Neural progenitor cell (in vitro differentiated cells): ENCODE data around the gene PPP2R2D. TPM values are rescaled to one million over a fixed set of nuclear protein-coding genes. Genes with fewer than 3 reads are reported as not detected.

Source experiments
- DNase-seq: peaks from one replicate; pipeline ENCODE4 v3.0.0-alpha.2; 2016; ENCODE audit warnings: low spot score
- H2AFZ ChIP-seq: fragments of 200-600 bp; sonication (generic); replicated peaks from 2 replicates; pipeline ENCODE4 v1.6.1; 2016; ENCODE audit warnings: antibody characterized with exemption
- H3F3A ChIP-seq: fragments of 200-600 bp; sonication (generic); 2 replicates; pipeline ENCODE4 v1.6.1; 2016; ENCODE audit warnings: antibody characterized with exemption, low read depth
- H3K27ac ChIP-seq: fragments of 200-600 bp; sonication (generic); 2 replicates; pipeline ENCODE4 v1.5.1; 2016; ENCODE audit warnings: mild to moderate bottlenecking
- H3K27me3 ChIP-seq: fragments of 200-600 bp; sonication (generic); 2 replicates; pipeline ENCODE4 v1.6.1; 2016; ENCODE audit warnings: mild to moderate bottlenecking, moderate library complexity
- H3K36me3 ChIP-seq: fragments of 200-600 bp; sonication (generic); 2 replicates; pipeline ENCODE4 v1.5.1; 2016
- H3K4me1 ChIP-seq: fragments of 200-600 bp; sonication (generic); 2 replicates; pipeline ENCODE4 v1.6.1; 2016; ENCODE audit warnings: mixed run types
- H3K4me2 ChIP-seq: fragments of 200-600 bp; sonication (generic); 2 replicates; pipeline ENCODE4 v1.6.1; 2016
- H3K4me3 ChIP-seq: fragments of 200-600 bp; sonication (generic); 2 replicates; pipeline ENCODE4 v1.5.1; 2016
- H3K79me2 ChIP-seq: fragments of 200-600 bp; sonication (generic); 2 replicates; pipeline ENCODE4 v1.6.1; 2016; ENCODE audit warnings: low read depth
- H3K9ac ChIP-seq: fragments of 200-600 bp; sonication (generic); 2 replicates; pipeline ENCODE4 v1.6.1; 2016
- H3K9me3 ChIP-seq: fragments of 200-600 bp; sonication (generic); 2 replicates; pipeline ENCODE4 v1.5.1; 2016; ENCODE audit warnings: low read depth
- H4K20me1 ChIP-seq: fragments of 200-600 bp; sonication (generic); 2 replicates; pipeline ENCODE4 v1.6.1; 2016; ENCODE audit warnings: low read depth
- H3K27ac Mint-ChIP-seq: 3 replicates; pipeline ENCODE4 v1.8.0; 2021; ENCODE audit warnings: mixed read lengths
- H3K27me3 Mint-ChIP-seq: 2 replicates; pipeline ENCODE4 v1.8.0; 2022; ENCODE audit warnings: low read depth, mild to moderate bottlenecking, inconsistent platforms, moderate library complexity, mixed read lengths; ENCODE audit not compliant: insufficient read depth
- H3K36me3 Mint-ChIP-seq: 3 replicates; pipeline ENCODE4 v1.8.0; 2021; ENCODE audit warnings: mixed read lengths
- H3K4me1 Mint-ChIP-seq: 3 replicates; pipeline ENCODE4 v1.8.0; 2021; ENCODE audit warnings: mixed read lengths
- H3K4me3 Mint-ChIP-seq: 3 replicates; pipeline ENCODE4 v1.8.0; 2021; ENCODE audit warnings: mild to moderate bottlenecking, moderate library complexity, mixed read lengths
- H3K9me3 Mint-ChIP-seq: 3 replicates; pipeline ENCODE4 v1.8.0; 2020; ENCODE audit warnings: mixed read lengths
- EZH2 ChIP-seq: fragments of 200-600 bp; sonication (generic); IDR thresholded peaks from 2 replicates; pipeline ENCODE4 v1.6.1; 2017; ENCODE audit warnings: antibody characterized with exemption, mild to moderate bottlenecking, moderate library complexity
- EZH2phosphoT487 ChIP-seq: fragments of 200-600 bp; sonication (generic); IDR thresholded peaks from 2 replicates; pipeline ENCODE4 v1.6.1; 2017; ENCODE audit warnings: antibody characterized with exemption
- total RNA-seq: library from RNA; depleted of rRNA; stranded (reverse); fragments of >200 nt; gene quantifications from 2 replicates; pipeline ENCODE4 v1.2.3, GENCODE V29; 2015; ENCODE audit warnings: low replicate concordance
- TF ChIP-seq, protein P1 (sequence below): fragments of 200-600 bp; sonication (generic); IDR thresholded peaks from 2 replicates; pipeline ENCODE4 v1.5.1; 2017; ENCODE audit warnings: antibody characterized with exemption, mild to moderate bottlenecking

The PPP2R2D gene
- total RNA-seq, 1 donor from 2014 or later, result 28.1 TPM

GRCh38 chr10:131874991-131875451 is 25.8 kb upstream of the PPP2R2D start:
- H3K27ac ChIP-seq, result no peak overlapping the region
- Mint-ChIP-seq H3K27me3 (peaks cover 9% of the 10 kb centered on the region), H3K36me3 (peaks cover 2% of the 10 kb centered on the region), H3K27ac (no peak overlapping the region), H3K4me1 (peaks cover 11% of the 10 kb centered on the region), H3K4me3 (no peak overlapping the region), H3K9me3 (peaks cover 11% of the 10 kb centered on the region)
- no peaks in the 10 kb centered on the region for H3K27me3 ChIP-seq
- peak overlapping the region; percentile 55 for H3K4me3 ChIP-seq
- no peaks in the 10 kb centered on the region for H3F3A ChIP-seq
- no peak overlapping the region for H3K9ac ChIP-seq
- DNase-seq, result peak; percentile 91
- peak overlapping the region; percentile 97 for H2AFZ ChIP-seq
- TF ChIP-seq EZH2 (no peak), EZH2phosphoT487 (no peak)
- TF ChIP-seq, protein P1, sequence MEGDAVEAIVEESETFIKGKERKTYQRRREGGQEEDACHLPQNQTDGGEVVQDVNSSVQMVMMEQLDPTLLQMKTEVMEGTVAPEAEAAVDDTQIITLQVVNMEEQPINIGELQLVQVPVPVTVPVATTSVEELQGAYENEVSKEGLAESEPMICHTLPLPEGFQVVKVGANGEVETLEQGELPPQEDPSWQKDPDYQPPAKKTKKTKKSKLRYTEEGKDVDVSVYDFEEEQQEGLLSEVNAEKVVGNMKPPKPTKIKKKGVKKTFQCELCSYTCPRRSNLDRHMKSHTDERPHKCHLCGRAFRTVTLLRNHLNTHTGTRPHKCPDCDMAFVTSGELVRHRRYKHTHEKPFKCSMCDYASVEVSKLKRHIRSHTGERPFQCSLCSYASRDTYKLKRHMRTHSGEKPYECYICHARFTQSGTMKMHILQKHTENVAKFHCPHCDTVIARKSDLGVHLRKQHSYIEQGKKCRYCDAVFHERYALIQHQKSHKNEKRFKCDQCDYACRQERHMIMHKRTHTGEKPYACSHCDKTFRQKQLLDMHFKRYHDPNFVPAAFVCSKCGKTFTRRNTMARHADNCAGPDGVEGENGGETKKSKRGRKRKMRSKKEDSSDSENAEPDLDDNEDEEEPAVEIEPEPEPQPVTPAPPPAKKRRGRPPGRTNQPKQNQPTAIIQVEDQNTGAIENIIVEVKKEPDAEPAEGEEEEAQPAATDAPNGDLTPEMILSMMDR, result peak; percentile 82
- no peaks in the 10 kb centered on the region for H3K36me3 ChIP-seq
- peak overlapping the region; percentile 80 for H3K4me2 ChIP-seq
- H4K20me1 ChIP-seq, result no peaks in the 10 kb centered on the region
- no peaks in the 10 kb centered on the region for H3K9me3 ChIP-seq
- H3K79me2 ChIP-seq, result no peaks in the 10 kb centered on the region
- H3K4me1 ChIP-seq, result peaks cover 9% of the 10 kb centered on the region

DNA sequence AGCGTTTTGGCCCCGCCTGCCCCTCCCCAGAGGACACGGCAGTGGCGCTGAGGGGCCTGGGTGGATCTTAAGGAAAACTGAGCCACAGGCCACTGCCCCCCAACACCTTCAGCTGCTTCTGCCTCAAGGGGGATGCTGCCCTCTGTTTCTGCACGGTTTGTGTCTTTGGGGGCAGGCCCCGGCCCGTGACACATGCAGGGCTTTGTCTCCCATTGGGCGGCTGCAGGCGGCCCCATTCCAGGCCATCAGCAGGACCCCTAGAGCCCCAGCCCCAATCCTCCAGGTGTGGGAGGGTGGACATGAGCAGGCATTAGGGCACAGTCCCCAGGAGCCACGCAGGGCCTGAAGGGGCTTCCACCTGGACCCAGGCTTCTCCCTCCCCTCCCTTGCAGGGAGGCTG is 25.3 kb upstream of the PPP2R2D start:
- Histone ChIP-seq H4K20me1 (no peaks in the 10 kb centered on the region), H3K79me2 (no peaks in the 10 kb centered on the region), H3K9me3 (no peaks in the 10 kb centered on the region), H3K9ac (no peak overlapping the region), H3K27me3 (no peaks in the 10 kb centered on the region), H2AFZ (peak overlapping the region; percentile 97), H3K4me2 (peak overlapping the region; percentile 80), H3K27ac (no peak overlapping the region), H3K36me3 (no peaks in the 10 kb centered on the region), H3F3A (no peaks in the 10 kb centered on the region), H3K4me3 (peak overlapping the region; percentile 55), H3K4me1 (peaks cover 9% of the 10 kb centered on the region)
- Mint-ChIP-seq H3K27ac (no peak overlapping the region), H3K4me3 (no peak overlapping the region), H3K27me3 (peaks cover 9% of the 10 kb centered on the region), H3K36me3 (peaks cover 2% of the 10 kb centered on the region), H3K4me1 (peaks cover 11% of the 10 kb centered on the region), H3K9me3 (peaks cover 9% of the 10 kb centered on the region)
- TF ChIP-seq EZH2, result no peak
- no peak for TF ChIP-seq EZH2phosphoT487
- TF ChIP-seq, protein P1, result no peak
- DNase-seq, result no peak

DNA sequence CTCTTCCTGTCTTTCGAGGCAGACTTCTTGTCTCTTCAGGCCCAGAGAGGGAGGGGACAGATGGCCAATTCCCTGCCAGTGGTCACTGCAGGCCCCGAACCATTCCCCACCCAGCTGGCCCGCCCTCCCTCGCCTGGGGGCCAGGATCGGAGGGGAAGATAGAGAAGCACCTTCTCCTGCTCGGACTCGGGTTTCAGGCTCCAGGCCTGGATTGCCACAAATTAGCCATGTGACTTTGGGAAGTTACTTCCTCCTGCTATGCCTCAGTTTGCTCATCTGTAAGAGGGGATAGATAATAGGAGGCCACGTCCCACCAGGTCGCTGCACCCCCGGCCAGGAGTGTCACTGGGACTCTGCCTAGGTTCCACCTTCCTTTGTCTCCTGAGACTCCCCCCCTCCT is 24.8 kb upstream of the PPP2R2D start:
- Histone ChIP-seq H3K27ac (no peak overlapping the region), H3K9me3 (no peaks in the 10 kb centered on the region), H4K20me1 (no peaks in the 10 kb centered on the region), H3K27me3 (no peaks in the 10 kb centered on the region), H3K9ac (no peak overlapping the region), H2AFZ (no peak overlapping the region), H3F3A (no peaks in the 10 kb centered on the region), H3K4me1 (peaks cover 9% of the 10 kb centered on the region), H3K4me3 (no peak overlapping the region), H3K36me3 (no peaks in the 10 kb centered on the region), H3K79me2 (no peaks in the 10 kb centered on the region), H3K4me2 (no peak overlapping the region)
- TF ChIP-seq EZH2phosphoT487 (no peak), EZH2 (no peak)
- TF ChIP-seq, protein P1, result no peak
- Mint-ChIP-seq H3K27me3 (peaks cover 9% of the 10 kb centered on the region), H3K9me3 (peaks cover 11% of the 10 kb centered on the region), H3K4me3 (no peak overlapping the region), H3K4me1 (peaks cover 11% of the 10 kb centered on the region), H3K36me3 (peaks cover 2% of the 10 kb centered on the region), H3K27ac (no peak overlapping the region)
- DNase-seq, result no peak
